NT2/D1 (cell line): ENCODE measurements around the gene GTSE1.

ENCODE experiments used
- SUZ12 ChIP-seq: IDR thresholded peaks from 2 replicates; pipeline ENCODE4 v1.6.1; 2011; ENCODE audit not compliant: insufficient read length, insufficient read depth; ENCODE audit errors: extremely low read depth
- YY1 ChIP-seq: IDR thresholded peaks from 2 replicates; pipeline ENCODE4 v1.6.1; 2011; ENCODE audit not compliant: insufficient read length, insufficient read depth
- ZNF274 ChIP-seq: IDR thresholded peaks from 2 replicates; pipeline ENCODE4 v1.6.1; 2011; ENCODE audit warnings: mild to moderate bottlenecking, low read depth, low read length

GRCh38 chr22:46367707-46368191 is 71.1 kb downstream of the GTSE1 start:
- TF ChIP-seq SUZ12 = no peak
- no peak for TF ChIP-seq YY1
- TF ChIP-seq ZNF274 = no peak
